Globus pallidus (tissue), 1 donor: ENCODE measurements around the gene DOCK1.
A peak's percentile ranks its signal among the peaks of the same experiment; 100 is the strongest.

Source experiments
- DNase-seq: peaks from one replicate; pipeline ENCODE4 v3.0.0-alpha.2; 2015; ENCODE audit warnings: low spot score

The DOCK1 gene

DNA sequence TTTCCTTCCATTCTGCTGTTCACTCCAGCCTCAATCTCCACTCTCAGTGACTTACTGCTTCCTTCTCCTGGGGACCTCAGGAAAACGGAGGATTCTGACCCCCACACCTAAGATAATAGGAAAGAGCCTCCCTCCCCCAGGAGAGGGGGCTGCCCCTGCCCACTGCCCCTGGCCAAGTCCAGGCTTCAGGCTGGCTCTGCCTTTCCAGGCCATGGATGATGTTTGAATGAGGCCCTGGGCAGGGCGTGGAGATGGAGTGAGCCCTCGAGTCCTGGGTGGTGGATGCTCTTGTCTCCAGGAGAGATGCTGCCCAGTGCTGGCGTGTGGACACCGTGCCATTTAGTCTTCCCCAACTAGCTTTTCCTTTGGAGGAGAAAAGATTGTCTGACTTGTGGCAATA, 184.2 kb downstream of the DOCK1 start:
- no peak for DNase-seq

DNA sequence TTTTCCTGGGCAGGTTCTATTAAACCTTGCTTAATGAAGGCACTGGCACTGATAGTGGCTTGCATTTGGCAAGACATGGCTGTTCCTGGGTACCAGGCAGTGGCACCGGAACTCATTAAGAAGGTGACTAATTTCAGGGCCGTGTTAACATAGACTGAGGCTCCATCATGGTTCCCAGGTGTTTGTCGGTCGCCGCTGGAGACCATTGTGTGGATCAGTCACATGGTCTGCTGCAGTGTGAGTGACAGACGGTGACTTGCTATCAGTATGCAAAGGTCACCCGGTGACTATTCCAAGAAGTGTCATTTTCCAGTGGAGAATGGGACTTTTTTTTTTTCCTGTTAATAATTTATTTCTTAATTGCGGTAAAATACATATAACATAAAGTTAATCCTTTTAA, 184.9 kb downstream of the DOCK1 start:
- DNase-seq = no peak

DNA sequence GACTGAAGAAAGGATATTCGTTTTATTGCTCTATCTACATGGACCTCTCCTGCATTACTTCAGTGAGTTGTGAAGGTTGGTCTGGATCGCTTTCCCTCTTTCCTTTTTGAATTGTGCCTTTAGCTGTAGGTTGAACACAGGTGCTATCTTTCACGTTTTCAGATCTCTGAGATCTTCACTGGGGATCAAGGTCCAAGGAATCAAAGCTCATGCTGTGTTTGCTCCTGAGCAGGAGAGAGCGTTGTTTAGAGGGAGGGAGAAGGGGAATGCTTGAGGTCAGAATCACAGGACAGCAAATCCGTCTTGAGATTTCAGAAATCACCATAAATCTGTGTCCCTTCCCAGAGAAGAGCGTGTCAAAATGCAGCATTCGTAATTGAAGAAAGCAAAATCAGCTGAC, 186.1 kb downstream of the DOCK1 start:
- no peak for DNase-seq

DNA sequence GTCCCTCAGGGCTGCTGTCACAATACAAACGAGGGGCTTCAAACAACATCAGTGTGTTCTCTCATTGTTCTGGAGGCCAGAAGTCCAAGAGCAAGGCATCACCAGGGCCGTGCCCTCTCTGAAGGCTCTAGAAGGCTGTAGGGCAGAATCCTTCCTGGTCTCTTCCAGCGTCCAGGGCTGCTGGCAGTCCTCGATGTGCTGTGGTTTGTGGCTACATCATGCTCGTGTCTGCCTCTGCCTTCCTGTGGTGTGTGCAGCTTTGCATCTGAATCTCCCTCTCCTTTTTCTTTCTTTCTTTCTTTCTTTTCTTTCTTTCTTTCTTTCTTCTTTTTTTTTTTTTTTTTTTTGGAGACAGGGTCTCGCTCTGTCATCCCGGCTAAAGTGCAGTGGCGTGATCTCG, 187.7 kb downstream of the DOCK1 start:
- DNase-seq = no peak

DNA sequence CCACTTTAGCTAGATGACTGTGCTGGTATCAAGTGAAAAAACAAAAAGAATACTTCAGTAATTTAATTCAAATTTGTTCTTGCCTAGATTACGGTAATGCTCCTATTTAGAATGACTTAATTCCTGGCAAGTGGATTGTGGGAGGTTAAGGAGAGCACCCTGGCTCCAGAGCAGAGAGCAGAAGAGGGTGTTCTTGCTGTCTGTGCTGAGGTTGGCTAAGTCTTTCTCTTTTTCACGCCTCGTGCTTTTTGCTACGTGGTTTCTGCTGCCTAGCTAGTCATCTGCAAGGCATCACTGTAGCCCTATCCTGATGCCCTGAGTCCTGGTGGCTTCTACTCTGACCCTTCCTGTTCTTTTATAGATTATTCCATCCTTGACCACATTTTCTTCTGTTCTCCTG, 189.8 kb downstream of the DOCK1 start:
- no peak for DNase-seq

DNA sequence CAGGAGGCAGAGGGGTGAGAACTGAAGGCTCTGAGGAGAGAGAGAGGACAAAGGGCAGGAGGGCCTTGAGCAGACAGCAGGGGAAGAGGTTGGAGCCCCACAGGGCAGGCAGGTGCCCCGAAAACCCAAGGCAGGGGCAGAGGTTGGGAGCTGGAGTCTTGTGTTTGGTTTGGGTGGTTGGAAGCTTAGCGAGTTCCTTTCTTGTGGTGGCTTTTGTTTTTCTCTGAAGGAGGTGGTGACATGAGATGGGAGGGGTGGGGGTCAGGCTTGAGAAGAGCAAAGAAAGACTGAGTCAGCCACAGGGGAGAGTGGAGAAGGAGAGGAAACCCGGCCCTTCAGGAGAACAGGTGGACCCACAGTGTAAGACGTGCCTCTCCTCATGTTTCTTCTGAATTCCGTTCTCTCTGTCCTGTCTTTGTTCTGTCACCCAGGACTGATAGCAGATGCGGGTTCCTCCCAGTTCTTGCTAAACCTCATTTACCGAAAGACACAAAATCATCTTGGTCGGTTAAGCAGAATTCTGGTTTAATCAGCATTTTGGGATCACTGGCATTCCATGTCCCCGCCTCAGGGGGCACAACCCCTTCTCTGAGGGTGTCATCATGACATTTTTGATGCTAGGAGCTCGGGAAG, 195.9 kb downstream of the DOCK1 start:
- no peak for DNase-seq

DNA sequence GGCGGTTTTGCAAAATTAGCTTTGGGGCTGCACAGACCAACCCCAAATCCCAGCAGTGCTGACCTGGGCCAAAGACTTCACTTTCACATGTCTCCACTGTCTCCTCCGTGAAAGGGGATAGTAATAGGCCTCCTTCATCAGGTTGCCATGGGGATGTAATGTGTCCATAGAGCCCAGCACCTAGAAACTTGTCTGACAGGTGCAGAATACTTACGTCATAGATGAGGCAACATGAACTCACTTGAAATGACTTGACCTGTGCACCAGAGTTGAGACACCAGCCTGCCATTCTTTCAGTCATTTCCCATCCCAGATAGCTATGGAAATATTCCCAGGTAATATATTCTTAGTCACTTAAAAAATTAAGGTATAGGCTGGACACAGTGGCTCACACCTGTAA, 196.9 kb downstream of the DOCK1 start:
- DNase-seq = no peak

DNA sequence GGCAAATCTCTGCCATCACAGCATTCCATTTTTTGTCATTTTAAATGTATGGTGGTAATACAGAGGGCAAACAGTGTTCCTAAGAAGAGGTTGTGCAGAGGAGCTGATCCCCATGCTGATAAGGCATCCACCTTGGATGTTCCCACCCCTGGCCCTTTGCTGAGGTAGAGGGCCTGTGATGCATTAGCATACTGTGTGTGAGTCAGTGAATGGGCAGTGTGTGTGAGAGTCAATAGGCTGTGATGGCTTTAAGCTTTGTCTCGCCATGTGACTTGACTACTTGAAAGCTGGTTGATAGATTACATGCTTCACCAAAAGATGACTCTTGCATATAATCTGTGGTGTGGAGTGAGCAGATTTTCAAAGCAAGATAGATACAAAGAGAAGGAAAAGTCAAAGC, 209.9 kb downstream of the DOCK1 start:
- DNase-seq = no peak

DNA sequence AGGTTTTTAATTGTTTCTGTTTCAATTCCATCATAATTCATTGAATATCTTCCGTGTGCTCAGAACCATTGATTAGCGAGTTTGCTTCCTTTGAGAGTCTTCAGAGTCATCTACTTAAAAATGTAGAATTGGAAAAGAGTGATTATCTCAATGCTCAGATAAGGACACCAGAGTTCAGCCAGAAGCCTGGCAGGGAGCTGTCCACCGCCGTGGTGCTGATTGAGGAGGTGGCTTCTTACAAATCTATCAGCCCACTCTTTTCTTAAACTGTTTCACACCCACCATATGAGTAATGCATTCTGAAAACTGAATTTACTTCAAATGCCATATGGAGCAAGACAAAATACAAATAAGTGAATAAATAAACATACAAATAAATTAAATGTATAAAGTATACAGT, 211.9 kb downstream of the DOCK1 start:
- peak; percentile 24 for DNase-seq

DNA sequence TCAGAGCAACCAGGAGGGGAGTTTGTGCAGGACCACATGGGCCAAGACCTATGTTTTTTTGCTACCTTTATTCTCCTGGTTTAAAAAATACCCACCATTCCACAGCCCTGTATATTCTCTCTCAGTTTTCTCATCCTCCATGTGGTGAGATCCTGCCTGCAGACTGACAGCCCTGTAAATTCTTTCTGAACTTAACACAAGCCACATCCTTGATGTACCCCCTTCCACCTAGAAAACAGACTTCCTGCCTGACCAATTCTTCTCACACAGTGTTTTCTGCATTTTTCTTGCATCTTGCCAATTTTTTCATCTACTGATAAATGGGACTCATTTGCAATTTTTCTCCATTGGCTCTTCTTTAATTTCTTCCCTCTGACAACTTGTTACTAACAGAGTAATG, 212.8 kb downstream of the DOCK1 start:
- no peak for DNase-seq

DNA sequence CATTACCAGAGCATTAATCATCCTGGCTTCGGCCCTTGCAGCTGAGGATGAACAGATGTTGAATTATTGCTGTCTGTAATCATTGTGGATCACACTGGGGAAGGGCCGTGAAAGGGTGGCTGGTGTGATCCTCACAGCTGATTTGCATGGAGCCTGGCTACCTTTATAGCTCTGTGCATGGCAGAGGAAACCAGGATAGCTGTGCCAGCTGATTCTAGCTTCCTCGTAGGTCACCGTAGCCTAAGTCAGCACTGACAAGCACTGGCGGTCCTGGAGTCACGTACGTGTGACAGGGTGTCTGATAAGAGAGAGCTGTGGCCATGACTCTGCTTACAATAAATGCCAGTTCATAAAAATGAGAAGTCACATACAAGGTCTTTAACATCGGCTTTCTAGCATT, 214.7 kb downstream of the DOCK1 start:
- no peak for DNase-seq

DNA sequence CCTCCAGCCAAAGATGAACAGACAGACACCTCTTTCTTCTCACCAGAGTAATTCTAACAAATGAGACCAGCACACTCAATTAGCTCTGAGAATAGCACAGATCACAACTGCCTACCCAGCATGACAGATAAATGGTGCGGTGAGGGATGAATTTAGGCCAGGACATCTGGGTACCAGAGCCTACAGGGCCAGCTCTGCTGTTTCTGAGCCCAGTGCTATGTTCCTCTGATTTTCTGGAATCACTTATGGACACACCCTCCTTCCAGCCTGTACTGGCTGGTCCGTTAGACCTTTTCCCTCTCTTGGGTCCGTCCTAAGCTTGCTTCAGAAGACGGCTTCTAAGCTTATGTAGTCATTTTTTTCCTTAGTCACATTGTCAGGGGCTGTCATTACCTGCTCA, 217.6 kb downstream of the DOCK1 start:
- no peak for DNase-seq

DNA sequence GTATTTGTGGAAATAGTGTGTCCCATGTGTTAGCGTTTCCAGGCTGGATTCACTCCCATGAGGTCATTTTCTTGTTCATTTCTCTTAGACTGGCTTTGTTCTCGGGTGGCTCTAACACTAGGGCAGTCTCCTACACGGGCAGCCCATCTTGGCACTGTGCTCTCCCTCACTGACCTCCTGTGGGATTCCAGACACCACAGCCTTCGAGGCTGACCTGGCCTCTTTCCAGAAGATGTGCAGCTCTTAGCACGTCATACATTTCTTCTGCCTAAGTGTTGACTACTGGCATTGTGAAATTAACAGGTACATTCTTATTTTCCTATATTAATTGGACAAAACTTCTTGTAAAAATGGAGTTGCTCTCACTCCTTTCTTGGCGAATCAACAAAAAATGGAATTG, 218.4 kb downstream of the DOCK1 start:
- DNase-seq = peak; percentile 7

DNA sequence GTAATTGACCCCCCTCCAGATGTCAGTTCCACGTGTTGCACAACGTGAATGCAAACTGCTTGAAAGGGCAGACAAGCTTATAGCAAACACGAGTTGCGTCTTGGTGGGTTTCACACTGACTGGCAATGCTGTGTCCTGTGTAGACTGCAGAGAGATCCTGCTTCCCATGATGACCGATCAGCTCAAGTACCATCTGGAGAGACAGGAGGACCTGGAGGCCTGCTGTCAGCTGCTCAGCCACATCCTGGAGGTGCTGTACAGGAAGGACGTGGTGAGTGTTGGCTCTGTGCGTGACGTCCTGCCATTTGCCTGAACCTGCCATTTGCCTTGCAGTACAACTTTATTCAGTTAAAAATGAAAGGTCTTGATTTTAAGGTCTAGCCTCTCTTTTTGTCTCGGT, 220.1 kb downstream of the DOCK1 start:
- DNase-seq = no peak

DNA sequence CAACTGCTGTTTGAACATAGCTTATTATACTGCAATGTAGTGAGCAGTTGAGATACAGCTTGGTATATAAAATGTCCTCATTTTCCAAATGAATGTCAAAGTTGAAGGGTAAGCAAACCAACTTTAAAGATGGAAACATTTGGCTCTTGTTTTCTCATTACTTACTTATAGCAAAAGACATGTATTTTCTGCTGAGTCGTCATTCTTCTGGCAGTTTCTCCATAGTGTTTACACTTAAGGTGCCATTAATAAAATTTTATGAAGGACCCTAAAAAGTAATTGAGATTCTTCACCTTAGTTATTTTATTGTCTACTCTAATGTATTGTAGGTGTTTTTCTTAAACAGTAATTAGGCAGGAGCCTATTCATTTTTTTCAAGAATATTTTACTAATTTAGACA, 222.6 kb downstream of the DOCK1 start:
- no peak for DNase-seq

DNA sequence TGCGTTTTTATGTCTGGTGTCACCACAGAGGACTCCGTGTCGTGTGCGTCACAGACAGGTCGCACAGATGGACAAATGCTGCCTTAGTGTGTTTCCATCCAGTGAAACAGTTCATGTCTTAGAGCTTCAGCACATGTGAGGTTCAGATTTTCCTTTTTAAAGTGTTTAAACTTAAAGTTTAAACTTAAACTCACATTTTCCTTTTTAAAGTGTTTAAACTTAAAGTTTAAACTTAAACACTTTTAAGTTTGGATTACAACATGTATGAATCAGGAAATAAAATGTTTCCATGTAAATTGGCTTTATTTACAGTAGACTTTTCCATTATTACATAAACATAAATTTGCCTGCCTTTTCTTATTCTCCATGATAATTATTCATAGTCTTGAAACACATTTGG, 223.9 kb downstream of the DOCK1 start:
- DNase-seq = no peak

DNA sequence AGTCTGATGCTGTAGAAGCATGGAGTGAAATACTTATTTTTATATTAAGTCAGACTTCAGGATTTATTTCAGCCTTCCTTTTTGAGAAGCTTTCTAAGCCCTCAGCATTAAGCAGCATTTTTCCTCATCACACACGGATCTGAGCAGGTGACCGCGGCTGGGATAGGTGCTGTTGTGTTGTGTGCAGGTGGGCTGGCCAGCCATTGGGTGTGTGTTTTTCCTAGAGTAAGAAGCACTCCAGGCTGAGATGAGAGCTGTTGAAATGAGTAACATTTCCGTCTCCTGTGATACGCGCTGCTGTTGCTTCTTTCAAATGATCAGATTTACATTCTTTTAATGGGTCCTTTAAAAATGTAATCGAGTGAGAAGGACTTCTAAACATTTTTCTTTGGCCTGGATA, 227.2 kb downstream of the DOCK1 start:
- no peak for DNase-seq

DNA sequence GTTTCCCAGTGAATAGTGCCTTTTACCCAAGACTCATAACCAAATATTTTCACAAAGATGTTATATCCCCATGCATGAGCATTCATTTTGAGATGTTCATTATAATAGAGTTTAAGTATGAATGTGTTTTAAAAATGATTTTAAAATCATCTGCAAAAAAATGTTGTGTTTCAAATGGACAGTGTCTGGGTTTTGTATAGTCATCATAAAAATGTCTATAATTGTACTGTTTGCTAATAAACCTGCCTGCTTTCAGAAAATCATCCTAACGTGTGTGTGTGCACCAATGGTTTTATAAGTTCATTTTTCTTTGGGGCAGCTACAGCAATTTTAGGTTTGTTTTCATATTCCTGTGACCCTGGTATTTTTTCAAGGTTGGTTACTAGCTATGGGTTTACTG, 228.0 kb downstream of the DOCK1 start:
- DNase-seq = no peak

DNA sequence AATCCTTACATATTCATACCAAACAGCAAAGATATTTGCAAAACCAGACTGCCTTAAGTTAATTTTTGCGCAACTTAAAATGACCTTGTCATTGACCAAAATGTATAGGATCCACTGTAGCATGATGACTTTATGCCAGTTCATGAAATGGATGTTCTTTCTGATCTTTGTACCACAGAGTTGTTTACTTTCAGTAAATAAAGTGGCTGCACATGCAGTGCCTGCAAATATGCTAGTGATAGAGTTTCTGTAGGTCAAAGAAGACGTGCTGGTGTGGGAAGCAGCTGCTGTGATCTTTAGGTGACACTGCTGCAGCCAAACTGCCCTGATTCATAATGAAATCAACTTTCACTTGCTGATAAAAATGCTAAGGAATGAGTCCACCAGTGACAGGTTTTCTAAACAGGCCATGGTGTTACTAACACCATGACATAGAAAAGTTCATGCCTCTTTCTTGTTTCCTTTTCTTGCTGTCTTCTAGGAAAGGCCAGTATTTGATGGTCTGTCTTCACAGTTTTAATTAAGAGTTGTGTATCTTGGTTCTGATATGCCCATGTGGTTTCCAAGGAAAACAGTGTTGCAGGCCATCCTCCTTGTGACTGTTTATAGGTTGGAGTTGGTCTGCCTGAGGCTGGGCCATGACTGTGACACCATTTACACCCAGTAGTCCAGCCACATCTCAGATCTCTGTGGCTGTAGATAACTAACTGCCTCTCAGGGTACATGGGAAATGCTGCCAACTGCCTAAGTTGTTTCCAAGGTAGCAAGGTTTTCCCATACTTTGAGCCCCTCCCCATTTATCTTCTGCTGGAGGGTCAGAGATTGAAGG, 228.7 kb downstream of the DOCK1 start:
- no peak for DNase-seq

DNA sequence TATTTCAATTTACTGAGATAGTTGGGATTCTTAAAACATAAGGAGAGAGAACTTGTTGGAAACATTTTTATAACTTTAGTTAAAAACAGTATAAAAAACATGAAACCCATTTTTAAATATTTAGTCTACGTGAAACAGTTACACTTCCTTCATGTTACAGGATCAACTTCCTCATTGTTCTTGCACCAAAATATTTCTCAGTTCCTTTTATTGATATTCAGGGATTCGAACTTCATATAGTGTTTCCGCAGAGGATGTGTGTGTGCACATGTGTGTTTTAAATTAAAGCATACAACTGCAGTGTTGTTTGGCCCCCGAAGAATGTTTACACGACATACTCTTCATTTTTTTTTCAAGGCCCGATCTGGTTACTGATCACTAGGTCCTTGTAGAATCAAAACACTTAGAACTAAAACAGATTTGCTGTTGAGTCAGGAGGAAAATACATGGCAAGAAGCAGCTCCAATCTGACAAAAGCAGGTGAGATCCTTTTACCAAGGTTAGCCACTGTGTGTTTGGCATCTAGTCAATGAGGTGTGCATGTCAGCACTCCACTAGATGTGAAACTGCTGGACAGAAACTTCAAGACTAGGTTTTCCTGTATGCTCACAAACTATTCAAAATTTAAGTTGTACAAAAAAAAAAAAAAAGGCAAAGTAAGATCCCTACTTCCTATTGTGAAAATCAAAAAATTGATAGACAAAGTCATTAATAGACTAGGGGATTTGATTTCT, 230.8 kb downstream of the DOCK1 start:
- DNase-seq = no peak

DNA sequence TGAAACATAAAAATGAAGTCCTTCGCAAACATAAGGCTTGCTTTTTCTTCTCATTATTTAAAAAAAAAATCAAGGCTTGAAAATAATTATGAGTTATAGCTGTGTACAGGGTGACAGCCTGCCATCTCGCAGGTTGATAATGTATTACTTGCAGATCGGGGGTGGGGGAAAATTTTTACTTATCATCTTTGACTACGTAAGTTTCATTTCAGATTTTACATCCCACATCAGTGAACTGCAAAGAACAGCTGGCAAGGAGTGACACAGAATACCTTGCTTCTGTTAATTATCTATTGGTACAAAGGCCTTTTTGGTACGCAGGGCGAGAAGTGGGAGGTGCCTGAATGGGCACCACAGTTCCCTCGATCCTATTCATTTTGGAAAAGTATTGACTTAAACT, 232.2 kb downstream of the DOCK1 start:
- no peak for DNase-seq

DNA sequence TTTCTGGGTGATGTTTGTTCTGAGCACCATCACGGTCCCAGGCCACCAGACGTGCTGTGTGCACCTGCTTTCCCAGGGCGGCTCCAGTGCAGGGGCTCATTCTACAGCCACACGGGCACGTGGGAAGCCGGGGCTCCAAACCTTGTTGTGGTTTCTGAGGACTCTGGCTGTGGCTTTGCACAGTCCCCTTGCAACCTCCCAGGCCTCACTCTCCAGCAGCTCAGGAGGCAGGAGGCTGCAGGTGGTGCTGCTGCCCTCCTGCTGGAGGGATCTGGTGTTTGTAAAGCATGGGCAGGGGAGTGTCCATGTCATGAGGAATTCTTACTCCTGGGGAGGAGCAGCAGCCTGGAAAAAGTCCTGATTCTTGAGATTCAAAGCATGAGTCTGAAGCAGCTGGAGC, 236.9 kb downstream of the DOCK1 start:
- DNase-seq = no peak

DNA sequence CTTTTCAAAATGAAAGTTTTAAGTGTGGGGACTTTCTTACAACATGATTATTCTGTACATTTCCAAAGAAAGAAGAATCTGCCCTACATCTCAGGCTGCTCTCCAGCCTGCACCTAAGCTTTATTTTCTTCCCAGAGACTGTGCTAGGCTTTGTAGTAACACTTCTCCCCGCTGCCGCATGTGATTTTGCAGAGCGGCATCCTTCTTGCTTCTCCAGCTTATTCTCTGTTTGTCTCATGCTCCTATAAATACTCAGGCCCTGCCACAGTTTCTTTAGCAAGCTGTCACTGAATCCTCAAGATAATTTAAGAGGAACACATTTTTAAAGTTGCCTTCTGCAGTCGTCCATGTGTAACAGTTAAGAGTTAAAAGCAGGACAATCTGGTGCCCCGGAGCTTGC, 237.6 kb downstream of the DOCK1 start:
- DNase-seq = no peak
